Mesendoderm (in vitro differentiated cells): ENCODE data around the gene FES. TPM values are rescaled to one million over a fixed set of nuclear protein-coding genes. Genes with fewer than 3 reads are reported as not detected.

ENCODE experiments used
- DNase-seq: peaks from one replicate; pipeline ENCODE4 v3.0.0; 2013
- H2AK5ac ChIP-seq: 2 replicates; pipeline ENCODE4 v1.6.1; 2013; ENCODE audit warnings: low read length, inconsistent platforms
- H2BK120ac ChIP-seq: 2 replicates; pipeline ENCODE4 v1.6.1; 2013; ENCODE audit warnings: low read depth, mild to moderate bottlenecking, low read length, moderate library complexity, mixed read lengths
- H2BK15ac ChIP-seq: replicated peaks from 2 replicates; pipeline ENCODE4 v1.6.1; 2013; ENCODE audit warnings: low read depth, mild to moderate bottlenecking, moderate library complexity
- H2BK5ac ChIP-seq: 2 replicates; pipeline ENCODE4 v1.6.1; 2013; ENCODE audit warnings: low read length, inconsistent platforms
- H3K18ac ChIP-seq: 2 replicates; pipeline ENCODE4 v1.6.1; 2013; ENCODE audit warnings: mild to moderate bottlenecking, low read length, mixed read lengths
- H3K23ac ChIP-seq: one replicate; pipeline ENCODE4 v1.6.1; 2013; ENCODE audit warnings: low read length
- H3K27ac ChIP-seq: 2 replicates; pipeline ENCODE4 v1.5.1; 2013; ENCODE audit warnings: low read depth, mild to moderate bottlenecking, inconsistent platforms, low read length, moderate library complexity
- H3K27me3 ChIP-seq: 2 replicates; pipeline ENCODE4 v1.6.1; 2013; ENCODE audit warnings: low read length, control low read depth, mild to moderate bottlenecking, inconsistent platforms; ENCODE audit not compliant: insufficient read depth, poor library complexity
- H3K36me3 ChIP-seq: 2 replicates; pipeline ENCODE4 v1.6.1; 2013; ENCODE audit warnings: low read length, inconsistent platforms; ENCODE audit not compliant: control insufficient read depth, insufficient read depth
- H3K4ac ChIP-seq: one replicate; pipeline ENCODE4 v1.6.1; 2013; ENCODE audit warnings: low read depth, mild to moderate bottlenecking, low read length, moderate library complexity
- H3K4me1 ChIP-seq: 2 replicates; pipeline ENCODE4 v1.6.1; 2013; ENCODE audit warnings: low read depth, low read length, inconsistent platforms; ENCODE audit not compliant: control insufficient read depth
- H3K4me2 ChIP-seq: 2 replicates; pipeline ENCODE4 v1.6.1; 2013; ENCODE audit warnings: low read length
- H3K4me3 ChIP-seq: 2 replicates; pipeline ENCODE4 v1.5.1; 2013; ENCODE audit warnings: mild to moderate bottlenecking, low read length
- H3K56ac ChIP-seq: one replicate; pipeline ENCODE4 v1.6.1; 2013; ENCODE audit warnings: low read length
- H3K79me1 ChIP-seq: 2 replicates; pipeline ENCODE4 v1.6.1; 2013; ENCODE audit warnings: low read length, inconsistent platforms
- H3K79me2 ChIP-seq: 2 replicates; pipeline ENCODE4 v1.6.1; 2013; ENCODE audit warnings: mild to moderate bottlenecking, low read length; ENCODE audit not compliant: control insufficient read depth, insufficient read depth
- H3K9ac ChIP-seq: 2 replicates; pipeline ENCODE4 v1.6.1; 2013; ENCODE audit warnings: low read length, inconsistent platforms
- H4K5ac ChIP-seq: one replicate; pipeline ENCODE4 v1.6.1; 2013; ENCODE audit warnings: low read length
- H4K8ac ChIP-seq: one replicate; pipeline ENCODE4 v1.6.1; 2013; ENCODE audit warnings: low read depth, mild to moderate bottlenecking, control low read depth, low read length, moderate library complexity
- WGBS: extraction: QIAGEN DNeasy Blood & Tissue Kit; methylation state at CpG from one replicate; pipeline ENCODE4 v1.1.7; 2013; ENCODE audit warnings: low lambda C conversion rate, missing lambda C conversion rate; ENCODE audit not compliant: insufficient coverage; ENCODE audit errors: extremely low coverage; 5-methylcytosine and 5-hydroxymethylcytosine counted together
- small RNA-seq: library from polyadenylated mRNA; stranded (forward); fragments of <200 nt; extraction: miRNeasy Mini kit (QIAGEN cat#:217004); gene quantifications from one replicate; pipeline ENCODE3, GENCODE V24; 2013; ENCODE audit not compliant: insufficient read depth

Gene FES

GRCh38 chr15:90942354-90943120, 58.2 kb downstream of the FES start:
- Histone ChIP-seq H3K27me3 (no peaks in the 10 kb centered on the region), H3K4me1 (no peaks in the 10 kb centered on the region), H3K4ac (no peak overlapping the region), H3K56ac (no peak overlapping the region), H2BK15ac (no peak overlapping the region), H3K27ac (no peak overlapping the region), H3K79me1 (no peaks in the 10 kb centered on the region), H3K36me3 (peaks cover 24% of the 10 kb centered on the region), H2AK5ac (no peak overlapping the region), H2BK5ac (no peak overlapping the region), H4K5ac (no peak overlapping the region), H3K23ac (no peak overlapping the region), H2BK120ac (no peak overlapping the region), H3K18ac (no peak overlapping the region), H4K8ac (no peak overlapping the region), H3K79me2 (no peaks in the 10 kb centered on the region), H3K9ac (no peak overlapping the region), H3K4me3 (no peak overlapping the region), H3K4me2 (no peak overlapping the region)
- no CpG with 5 or more reads among the region's 12 CpGs for WGBS
- no peak for DNase-seq

GRCh38 chr15:90945091-90945490, 60.8 kb downstream of the FES start:
- Histone ChIP-seq H4K8ac (no peak overlapping the region), H2BK120ac (no peak overlapping the region), H3K27me3 (no peaks in the 10 kb centered on the region), H3K4me1 (no peaks in the 10 kb centered on the region), H3K36me3 (peaks cover 24% of the 10 kb centered on the region), H3K9ac (no peak overlapping the region), H4K5ac (no peak overlapping the region), H2AK5ac (no peak overlapping the region), H3K4me3 (no peak overlapping the region), H2BK15ac (no peak overlapping the region), H3K27ac (no peak overlapping the region), H3K4ac (no peak overlapping the region), H3K79me2 (no peaks in the 10 kb centered on the region), H3K18ac (no peak overlapping the region), H2BK5ac (no peak overlapping the region), H3K23ac (no peak overlapping the region), H3K56ac (no peak overlapping the region), H3K79me1 (no peaks in the 10 kb centered on the region), H3K4me2 (no peak overlapping the region)
- WGBS: no CpG with 5 or more reads among the region's 7 CpGs
- DNase-seq: no peak

Small RNA genes within 50 kb of the gene (small RNA-seq; reads per million reads assigned to genes)
- gene RN7SL363P: not detected
